Loucy (cell line): Measurements from ENCODE around the gene FURIN.

Experiments used
- H2AFZ ChIP-seq: fragments of 200-600 bp; sonication (generic); 2 replicates; pipeline ENCODE4 v1.6.0; 2016; ENCODE audit warnings: antibody characterized with exemption, mild to moderate bottlenecking, low read length, moderate library complexity
- H3F3A ChIP-seq: fragments of 200-600 bp; 2 replicates; pipeline ENCODE4 v1.6.0; 2016; ENCODE audit warnings: antibody characterized with exemption, low read depth, mild to moderate bottlenecking
- H3K27me3 ChIP-seq: fragments of 200-600 bp; sonication (generic); 2 replicates; pipeline ENCODE4 v1.6.1; 2014; ENCODE audit warnings: low read length, mild to moderate bottlenecking; ENCODE audit not compliant: insufficient read depth, poor library complexity, severe bottlenecking
- H3K36me3 ChIP-seq: fragments of 200-600 bp; sonication (generic); 2 replicates; pipeline ENCODE4 v1.6.1; 2016; ENCODE audit warnings: low read length; ENCODE audit not compliant: insufficient read depth
- H3K4me1 ChIP-seq: fragments of 200-600 bp; sonication (generic); 2 replicates; pipeline ENCODE4 v1.5.1; 2014; ENCODE audit warnings: low read length, mild to moderate bottlenecking; ENCODE audit not compliant: insufficient read depth, poor library complexity, severe bottlenecking
- H3K4me2 ChIP-seq: fragments of 200-600 bp; sonication (generic); 2 replicates; pipeline ENCODE4 v1.6.0; 2014; ENCODE audit warnings: antibody characterized with exemption, low read length, low read depth, mild to moderate bottlenecking; ENCODE audit not compliant: poor library complexity, severe bottlenecking
- H3K4me3 ChIP-seq: fragments of 200-600 bp; sonication (generic); 2 replicates; pipeline ENCODE4 v1.5.1; 2014; ENCODE audit warnings: low read length, mild to moderate bottlenecking, mixed read lengths; ENCODE audit not compliant: poor library complexity, severe bottlenecking
- H3K79me2 ChIP-seq: fragments of 200-600 bp; sonication (generic); 2 replicates; pipeline ENCODE4 v1.6.1; 2014; ENCODE audit warnings: low read length; ENCODE audit not compliant: insufficient read depth
- H3K9ac ChIP-seq: fragments of 200-600 bp; sonication (generic); 2 replicates; pipeline ENCODE4 v1.6.0; 2014; ENCODE audit warnings: mild to moderate bottlenecking, low read depth, low read length, moderate library complexity; ENCODE audit not compliant: poor library complexity, severe bottlenecking
- H3K9me2 ChIP-seq: fragments of 200-600 bp; sonication (generic); replicated peaks from 2 replicates; pipeline ENCODE4 v1.6.1; 2016; ENCODE audit warnings: low read depth, low read length, mixed read lengths
- H3K9me3 ChIP-seq: fragments of 200-600 bp; sonication (generic); 2 replicates; pipeline ENCODE4 v1.6.1; 2014; ENCODE audit warnings: mild to moderate bottlenecking, antibody characterized with exemption, low read length, low read depth; ENCODE audit not compliant: insufficient read depth
- H4K20me1 ChIP-seq: fragments of 200-600 bp; sonication (generic); 2 replicates; pipeline ENCODE4 v1.6.0; 2014; ENCODE audit warnings: antibody characterized with exemption, low read length, mild to moderate bottlenecking; ENCODE audit not compliant: insufficient read depth, poor library complexity, severe bottlenecking
- EZH2phosphoT487 ChIP-seq: fragments of 200-600 bp; IDR thresholded peaks from 2 replicates; pipeline ENCODE4 v1.6.1; 2018; ENCODE audit warnings: antibody characterized with exemption, mild to moderate bottlenecking, moderate library complexity, borderline replicate concordance
- TF ChIP-seq, protein P1 (sequence below): fragments of 200-600 bp; sonication (generic); conservative IDR thresholded peaks from 2 replicates; pipeline ENCODE4 v1.5.1; 2014; ENCODE audit warnings: mild to moderate bottlenecking, antibody characterized with exemption, low read length

The FURIN gene

DNA sequence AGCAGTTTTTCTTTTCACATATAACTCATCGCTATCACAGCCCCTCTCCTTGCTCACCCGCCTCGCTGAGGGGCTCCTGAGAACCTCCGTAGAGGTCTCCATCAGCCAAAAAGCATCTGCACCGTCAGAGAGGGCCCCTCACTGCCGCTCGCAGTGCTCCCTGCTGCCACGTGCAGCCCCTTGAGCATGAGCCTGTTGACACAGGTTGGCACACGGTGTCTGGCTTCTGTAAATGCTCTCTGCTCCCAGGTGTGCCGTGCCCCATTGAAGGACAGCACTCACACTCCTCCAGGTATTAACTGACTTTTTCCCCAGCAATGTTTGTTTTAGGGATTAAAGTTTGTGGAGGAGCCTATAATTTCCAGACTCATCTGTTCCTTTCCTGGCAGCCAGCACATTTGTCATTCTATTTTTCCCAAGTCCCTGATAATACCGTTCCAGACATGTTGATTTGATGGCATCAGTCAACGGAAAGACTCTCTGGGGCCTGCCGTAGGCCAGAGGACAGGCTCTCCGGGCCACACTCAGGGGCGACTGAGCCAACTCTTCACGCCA, 2.1 kb upstream of the FURIN start:
- Histone ChIP-seq H3K4me1 (peaks cover 27% of the 10 kb centered on the region), H4K20me1 (no peaks in the 10 kb centered on the region), H3K4me2 (no peak overlapping the region), H3K9me2 (no peaks in the 10 kb centered on the region), H2AFZ (no peak overlapping the region), H3K36me3 (no peaks in the 10 kb centered on the region), H3K9me3 (no peaks in the 10 kb centered on the region), H3F3A (peaks cover 14% of the 10 kb centered on the region; the same call in 1 of the 2 replicates), H3K9ac (no peak overlapping the region), H3K79me2 (peaks cover 13% of the 10 kb centered on the region), H3K4me3 (no peak overlapping the region), H3K27me3 (no peaks in the 10 kb centered on the region)
- TF ChIP-seq, protein P1, sequence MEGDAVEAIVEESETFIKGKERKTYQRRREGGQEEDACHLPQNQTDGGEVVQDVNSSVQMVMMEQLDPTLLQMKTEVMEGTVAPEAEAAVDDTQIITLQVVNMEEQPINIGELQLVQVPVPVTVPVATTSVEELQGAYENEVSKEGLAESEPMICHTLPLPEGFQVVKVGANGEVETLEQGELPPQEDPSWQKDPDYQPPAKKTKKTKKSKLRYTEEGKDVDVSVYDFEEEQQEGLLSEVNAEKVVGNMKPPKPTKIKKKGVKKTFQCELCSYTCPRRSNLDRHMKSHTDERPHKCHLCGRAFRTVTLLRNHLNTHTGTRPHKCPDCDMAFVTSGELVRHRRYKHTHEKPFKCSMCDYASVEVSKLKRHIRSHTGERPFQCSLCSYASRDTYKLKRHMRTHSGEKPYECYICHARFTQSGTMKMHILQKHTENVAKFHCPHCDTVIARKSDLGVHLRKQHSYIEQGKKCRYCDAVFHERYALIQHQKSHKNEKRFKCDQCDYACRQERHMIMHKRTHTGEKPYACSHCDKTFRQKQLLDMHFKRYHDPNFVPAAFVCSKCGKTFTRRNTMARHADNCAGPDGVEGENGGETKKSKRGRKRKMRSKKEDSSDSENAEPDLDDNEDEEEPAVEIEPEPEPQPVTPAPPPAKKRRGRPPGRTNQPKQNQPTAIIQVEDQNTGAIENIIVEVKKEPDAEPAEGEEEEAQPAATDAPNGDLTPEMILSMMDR, result no peak
- TF ChIP-seq EZH2phosphoT487, result no peak

DNA sequence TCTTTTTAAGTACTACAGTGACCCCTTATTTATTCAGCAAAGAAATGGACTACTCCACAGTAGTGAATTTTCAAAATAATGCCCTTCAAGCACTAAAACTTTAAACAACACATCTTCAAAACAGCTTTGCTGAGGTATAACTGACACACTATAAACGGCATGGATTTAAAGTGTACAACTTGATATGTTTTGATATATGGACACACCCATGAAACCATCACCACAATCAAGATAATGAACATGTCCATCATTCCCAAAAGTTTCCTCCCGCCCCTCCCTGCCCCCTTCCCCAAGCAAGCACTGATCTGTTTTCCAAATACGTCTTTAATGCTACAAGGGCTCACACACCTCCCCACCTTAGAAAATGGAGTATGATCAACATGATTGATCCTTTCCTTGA, 1.6 kb upstream of the FURIN start:
- Histone ChIP-seq H3K36me3 (no peaks in the 10 kb centered on the region), H3K9ac (no peak overlapping the region), H2AFZ (no peak overlapping the region), H3K9me2 (no peaks in the 10 kb centered on the region), H3K4me1 (peaks cover 27% of the 10 kb centered on the region), H3K9me3 (no peaks in the 10 kb centered on the region), H3K27me3 (no peaks in the 10 kb centered on the region), H3K4me2 (no peak overlapping the region), H3F3A (peaks cover 14% of the 10 kb centered on the region; the same call in 1 of the 2 replicates), H3K4me3 (no peak overlapping the region), H3K79me2 (peaks cover 16% of the 10 kb centered on the region), H4K20me1 (no peaks in the 10 kb centered on the region)
- no peak for TF ChIP-seq EZH2phosphoT487
- TF ChIP-seq, protein P1, result no peak

DNA sequence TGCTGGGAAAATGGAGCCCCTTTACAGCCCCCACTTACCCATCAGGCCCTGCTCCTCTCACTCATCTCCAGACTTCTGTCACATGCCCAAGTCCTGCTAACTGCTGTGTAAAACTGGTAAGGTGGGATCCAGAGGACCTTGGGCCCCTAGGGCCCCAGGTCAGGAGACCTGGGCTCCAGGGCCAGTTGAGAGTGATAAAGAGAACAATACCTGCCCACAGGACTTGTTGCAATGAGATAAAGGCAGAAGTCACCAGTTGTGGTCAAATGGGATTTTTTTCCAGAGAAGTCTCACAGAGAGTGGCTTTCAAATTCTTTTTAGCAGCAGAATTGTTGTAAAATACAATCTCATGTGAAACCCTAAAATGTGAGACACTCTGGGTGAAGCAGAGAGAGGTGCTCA, 753 bp downstream of the FURIN start:
- Histone ChIP-seq H3K9ac (peak overlapping the region; percentile 78), H3K27me3 (no peaks in the 10 kb centered on the region), H3K4me1 (peaks cover 48% of the 10 kb centered on the region), H3K9me3 (no peaks in the 10 kb centered on the region), H3K36me3 (no peaks in the 10 kb centered on the region), H4K20me1 (peaks cover 10% of the 10 kb centered on the region), H3K79me2 (peaks cover 39% of the 10 kb centered on the region), H3K9me2 (no peaks in the 10 kb centered on the region), H3K4me3 (peak overlapping the region; percentile 80), H3F3A (peaks cover 14% of the 10 kb centered on the region; the same call in 1 of the 2 replicates), H3K4me2 (peak overlapping the region; percentile 80), H2AFZ (0 out of 2 replicates have a peak overlapping the region, but pooled peaks have one; percentile 1)
- no peak for TF ChIP-seq EZH2phosphoT487
- TF ChIP-seq, protein P1, result no peak
